Keratinocyte (primary cell): ENCODE measurements around the gene KHSRP.

ENCODE experiments used
- EZH2 ChIP-seq: IDR thresholded peaks from one replicate; pipeline ENCODE4 v1.6.1; 2012; ENCODE audit warnings: inconsistent platforms, mild to moderate bottlenecking, low read length, moderate library complexity
- TF ChIP-seq, protein P1 (sequence below), 3 experiments: IDR thresholded peaks in 1 of 3; conservative IDR thresholded peaks in 1 of 3; optimal IDR thresholded peaks in 1 of 3; 2 replicates in 2 of 3; 3 replicates in 1 of 3; pipeline versions ENCODE3 to v1.5.1; 2011; ENCODE audit warnings: low read length in 3 of 3, mild to moderate bottlenecking in 3 of 3, moderate library complexity in 2 of 3, control low read depth in 1 of 3, inconsistent platforms in 1 of 3; ENCODE audit not compliant: insufficient read depth in 2 of 3; ENCODE audit errors: extremely low read depth in 1 of 3

DNA sequence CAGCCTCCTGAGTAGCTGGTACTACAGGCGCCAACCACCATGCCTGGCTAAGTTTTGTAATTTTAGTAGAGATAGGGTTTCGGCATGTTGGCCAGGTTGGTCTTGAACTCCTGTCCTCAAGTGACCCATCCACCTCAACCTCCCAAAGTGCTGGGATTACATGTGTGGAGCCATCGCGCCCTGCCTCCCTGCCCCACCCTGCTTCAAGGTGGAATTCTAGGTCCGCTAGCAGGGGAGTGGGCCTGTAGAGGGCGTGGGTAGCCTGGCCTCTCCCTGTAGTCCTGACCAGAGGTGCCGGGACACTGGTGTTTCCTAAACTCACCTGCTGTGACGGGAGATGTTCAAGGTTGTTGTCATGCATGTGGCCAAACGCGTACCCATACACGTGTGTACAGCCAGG, 8.6 kb upstream of the KHSRP start:
- TF ChIP-seq, protein P1, sequence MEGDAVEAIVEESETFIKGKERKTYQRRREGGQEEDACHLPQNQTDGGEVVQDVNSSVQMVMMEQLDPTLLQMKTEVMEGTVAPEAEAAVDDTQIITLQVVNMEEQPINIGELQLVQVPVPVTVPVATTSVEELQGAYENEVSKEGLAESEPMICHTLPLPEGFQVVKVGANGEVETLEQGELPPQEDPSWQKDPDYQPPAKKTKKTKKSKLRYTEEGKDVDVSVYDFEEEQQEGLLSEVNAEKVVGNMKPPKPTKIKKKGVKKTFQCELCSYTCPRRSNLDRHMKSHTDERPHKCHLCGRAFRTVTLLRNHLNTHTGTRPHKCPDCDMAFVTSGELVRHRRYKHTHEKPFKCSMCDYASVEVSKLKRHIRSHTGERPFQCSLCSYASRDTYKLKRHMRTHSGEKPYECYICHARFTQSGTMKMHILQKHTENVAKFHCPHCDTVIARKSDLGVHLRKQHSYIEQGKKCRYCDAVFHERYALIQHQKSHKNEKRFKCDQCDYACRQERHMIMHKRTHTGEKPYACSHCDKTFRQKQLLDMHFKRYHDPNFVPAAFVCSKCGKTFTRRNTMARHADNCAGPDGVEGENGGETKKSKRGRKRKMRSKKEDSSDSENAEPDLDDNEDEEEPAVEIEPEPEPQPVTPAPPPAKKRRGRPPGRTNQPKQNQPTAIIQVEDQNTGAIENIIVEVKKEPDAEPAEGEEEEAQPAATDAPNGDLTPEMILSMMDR (optimal IDR thresholded peaks at IDR 0.05 in 1 of 3, IDR thresholded peaks at IDR 0.05 in 1 of 3, conservative IDR thresholded peaks at IDR 0.05 in 1 of 3; ENCODE audit: extremely low read depth in 1 of 3, insufficient read depth in 2 of 3, low read length in 3 of 3) = no peak
- no peak for TF ChIP-seq EZH2
